GM12864 (cell line): ENCODE data around the gene EIF2D.

Experiments
- DNase-seq: peaks from one replicate; pipeline ENCODE4 v3.0.0-alpha.2; 2011; ENCODE audit warnings: low read depth
- H3K4me3 ChIP-seq: 2 replicates; pipeline ENCODE4 v1.5.1; 2011; ENCODE audit warnings: mild to moderate bottlenecking, low read depth, low read length, control low read depth
- TF ChIP-seq, protein P1 (sequence below): IDR thresholded peaks from 2 replicates; pipeline ENCODE4 v1.5.1; 2011; ENCODE audit warnings: low read depth, mild to moderate bottlenecking, moderate library complexity, low read length, control low read depth, inconsistent platforms; ENCODE audit errors: missing control alignments

EIF2D gene

DNA sequence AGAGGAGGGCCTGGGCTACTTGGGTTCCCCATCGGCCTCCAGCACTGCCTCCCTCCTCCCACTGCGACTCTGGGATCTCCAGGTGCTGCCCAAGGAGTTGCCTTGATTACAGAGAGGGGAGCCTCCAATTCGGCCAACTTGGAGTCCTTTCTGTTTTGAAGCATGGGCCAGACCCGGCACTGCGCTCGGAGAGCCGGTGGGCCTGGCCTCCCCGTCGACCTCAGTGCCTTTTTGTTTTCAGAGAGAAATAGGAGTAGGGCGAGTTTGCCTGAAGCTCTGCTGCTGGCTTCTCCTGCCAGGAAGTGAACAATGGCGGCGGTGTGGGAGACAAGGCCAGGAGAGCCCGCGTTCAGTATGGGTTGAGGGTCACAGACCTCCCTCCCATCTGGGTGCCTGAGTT, 24.4 kb downstream of the EIF2D start:
- DNase-seq = no peak
- H3K4me3 ChIP-seq = no peak overlapping the region
- TF ChIP-seq, protein P1, sequence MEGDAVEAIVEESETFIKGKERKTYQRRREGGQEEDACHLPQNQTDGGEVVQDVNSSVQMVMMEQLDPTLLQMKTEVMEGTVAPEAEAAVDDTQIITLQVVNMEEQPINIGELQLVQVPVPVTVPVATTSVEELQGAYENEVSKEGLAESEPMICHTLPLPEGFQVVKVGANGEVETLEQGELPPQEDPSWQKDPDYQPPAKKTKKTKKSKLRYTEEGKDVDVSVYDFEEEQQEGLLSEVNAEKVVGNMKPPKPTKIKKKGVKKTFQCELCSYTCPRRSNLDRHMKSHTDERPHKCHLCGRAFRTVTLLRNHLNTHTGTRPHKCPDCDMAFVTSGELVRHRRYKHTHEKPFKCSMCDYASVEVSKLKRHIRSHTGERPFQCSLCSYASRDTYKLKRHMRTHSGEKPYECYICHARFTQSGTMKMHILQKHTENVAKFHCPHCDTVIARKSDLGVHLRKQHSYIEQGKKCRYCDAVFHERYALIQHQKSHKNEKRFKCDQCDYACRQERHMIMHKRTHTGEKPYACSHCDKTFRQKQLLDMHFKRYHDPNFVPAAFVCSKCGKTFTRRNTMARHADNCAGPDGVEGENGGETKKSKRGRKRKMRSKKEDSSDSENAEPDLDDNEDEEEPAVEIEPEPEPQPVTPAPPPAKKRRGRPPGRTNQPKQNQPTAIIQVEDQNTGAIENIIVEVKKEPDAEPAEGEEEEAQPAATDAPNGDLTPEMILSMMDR = no peak

DNA sequence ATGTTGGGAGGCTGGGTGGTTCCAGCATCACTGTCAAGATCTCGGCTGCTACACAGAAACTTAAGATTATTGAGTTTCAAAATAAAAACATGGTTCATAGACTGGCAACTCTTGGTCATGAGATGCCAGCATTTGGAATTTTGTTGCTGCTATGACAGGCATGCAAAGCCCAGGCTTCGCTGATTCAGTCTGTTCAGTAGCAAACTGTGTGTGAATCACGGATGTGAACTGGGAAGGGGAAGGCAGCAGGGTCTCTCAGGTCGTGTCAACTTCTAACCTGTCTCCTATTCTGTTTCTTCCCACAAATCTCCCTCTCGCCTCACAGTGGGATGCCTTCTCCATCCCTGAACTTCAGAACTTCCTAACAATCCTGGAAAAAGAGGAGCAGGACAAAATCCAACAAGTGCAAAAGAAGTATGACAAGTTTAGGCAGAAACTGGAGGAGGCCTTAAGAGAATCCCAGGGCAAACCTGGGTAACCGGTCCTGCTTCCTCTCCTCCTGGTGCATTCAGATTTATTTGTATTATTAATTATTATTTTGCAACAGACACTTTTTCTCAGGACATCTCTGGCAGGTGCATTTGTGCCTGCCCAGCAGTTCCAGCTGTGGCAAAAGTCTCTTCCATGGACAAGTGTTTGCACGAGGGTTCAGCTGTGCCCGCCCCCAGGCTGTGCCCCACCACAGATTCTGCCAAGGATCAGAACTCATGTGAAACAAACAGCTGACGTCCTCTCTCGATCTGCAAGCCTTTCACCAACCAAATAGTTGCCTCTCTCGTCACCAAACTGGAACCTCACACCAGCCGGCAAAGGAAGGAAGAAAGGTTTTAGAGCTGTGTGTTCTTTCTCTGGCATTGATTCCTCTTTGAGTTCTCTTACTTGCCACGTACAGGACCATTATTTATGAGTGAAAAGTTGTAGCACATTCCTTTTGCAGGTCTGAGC, 25.5 kb downstream of the EIF2D start:
- H3K4me3 ChIP-seq = no peak overlapping the region
- DNase-seq = no peak
- TF ChIP-seq, protein P1 = no peak

DNA sequence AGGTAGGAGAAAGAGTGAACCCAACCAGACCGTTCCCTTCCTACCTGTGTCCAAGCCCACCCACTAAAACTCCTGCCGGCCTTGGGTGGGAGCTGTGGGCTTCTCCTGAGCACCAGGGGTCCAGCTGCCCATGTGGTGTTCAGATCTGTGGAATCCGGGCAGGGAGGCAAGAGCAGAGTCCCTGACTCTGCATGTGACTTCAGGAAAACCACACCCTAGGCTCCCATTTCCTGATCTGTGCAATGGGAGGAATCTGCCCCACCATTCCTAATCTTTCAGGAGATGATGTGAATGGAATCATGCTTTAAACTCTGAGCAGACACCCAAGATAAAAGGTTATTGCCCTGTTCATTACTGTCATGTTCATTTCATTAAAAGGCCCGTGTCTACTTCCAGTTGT, 27.6 kb downstream of the EIF2D start:
- no peak for DNase-seq
- H3K4me3 ChIP-seq = no peak overlapping the region
- TF ChIP-seq, protein P1 = no peak

DNA sequence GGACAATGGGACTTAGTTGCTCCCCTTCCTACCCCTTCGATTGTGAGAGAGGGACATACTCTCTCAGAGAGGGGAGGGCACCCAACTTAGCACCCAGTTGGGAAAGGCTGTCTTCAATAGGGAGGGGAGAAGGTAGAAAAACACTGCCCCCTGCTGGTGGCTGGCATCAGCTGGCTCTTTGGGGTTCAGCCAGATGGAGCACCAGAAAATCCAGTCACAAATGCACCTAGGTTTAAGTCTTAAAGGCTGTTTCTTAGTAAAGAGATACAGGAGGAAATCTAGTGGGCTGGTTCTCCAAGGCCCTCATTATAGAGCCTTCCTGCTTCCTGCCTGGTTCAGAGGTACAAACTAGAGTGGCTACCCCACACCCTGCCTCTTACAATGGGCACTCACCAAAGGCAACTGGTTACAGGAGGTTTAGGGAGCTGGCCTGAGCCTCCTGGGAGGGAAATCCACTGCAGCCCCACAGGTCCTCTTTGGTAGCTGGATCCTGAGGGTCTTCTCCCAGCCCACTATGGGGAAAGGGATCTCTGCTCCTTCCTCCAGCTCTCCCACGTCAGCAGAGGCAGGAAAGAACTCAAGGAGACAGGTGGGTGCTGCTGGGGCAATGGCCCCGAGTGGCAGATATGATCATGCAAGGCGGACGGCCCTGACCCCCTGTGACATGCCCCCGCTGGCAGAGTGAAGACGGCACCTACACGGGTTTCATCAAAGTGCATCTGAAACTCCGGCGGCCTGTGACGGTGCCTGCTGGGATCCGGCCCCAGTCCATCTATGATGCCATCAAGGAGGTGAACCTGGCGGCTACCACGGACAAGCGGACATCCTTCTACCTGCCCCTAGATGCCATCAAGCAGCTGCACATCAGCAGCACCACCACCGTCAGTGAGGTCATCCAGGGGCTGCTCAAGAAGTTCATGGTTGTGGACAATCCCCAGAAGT, 28.3 kb downstream of the EIF2D start:
- no peak for DNase-seq

DNA sequence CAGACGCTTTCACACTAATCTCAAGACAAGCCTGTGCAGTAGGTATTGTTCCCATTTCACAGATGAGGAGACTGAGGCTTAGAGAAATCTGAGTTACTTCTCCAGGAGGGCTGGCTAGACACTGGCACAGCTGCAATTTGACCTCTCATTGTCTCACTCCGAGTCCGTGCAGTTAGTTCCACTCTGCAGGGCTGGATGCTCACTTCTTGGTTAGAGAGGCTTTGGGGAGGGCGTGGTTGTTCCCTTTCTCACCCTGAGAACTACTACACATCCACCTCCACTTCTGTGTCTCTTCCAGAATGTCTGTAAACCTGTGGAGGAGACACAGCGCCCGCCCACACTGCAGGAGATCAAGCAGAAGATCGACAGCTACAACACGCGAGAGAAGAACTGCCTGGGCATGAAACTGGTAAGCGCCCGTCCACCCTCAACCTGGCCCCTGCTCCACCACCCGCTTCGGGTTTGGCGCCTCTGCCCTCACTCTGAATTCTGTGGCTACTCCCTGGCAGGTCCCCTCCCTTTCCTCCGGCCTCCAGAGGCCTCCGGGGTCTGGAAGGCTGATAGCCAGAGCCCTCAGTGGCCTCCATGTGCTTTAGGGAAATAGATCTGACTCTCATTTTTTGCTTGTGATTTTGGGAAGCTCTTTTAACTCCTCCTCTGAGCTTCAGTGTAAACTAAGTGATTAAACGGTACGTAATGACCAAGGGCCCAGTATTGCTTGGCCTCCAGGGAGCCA, 29.1 kb downstream of the EIF2D start:
- TF ChIP-seq, protein P1 = no peak
- H3K4me3 ChIP-seq = no peak overlapping the region
- DNase-seq = no peak

More for the DNA sequence above, 28.3 kb downstream of the EIF2D start:
- TF ChIP-seq, protein P1 = peak; percentile 90
- H3K4me3 ChIP-seq = no peak overlapping the region

DNA sequence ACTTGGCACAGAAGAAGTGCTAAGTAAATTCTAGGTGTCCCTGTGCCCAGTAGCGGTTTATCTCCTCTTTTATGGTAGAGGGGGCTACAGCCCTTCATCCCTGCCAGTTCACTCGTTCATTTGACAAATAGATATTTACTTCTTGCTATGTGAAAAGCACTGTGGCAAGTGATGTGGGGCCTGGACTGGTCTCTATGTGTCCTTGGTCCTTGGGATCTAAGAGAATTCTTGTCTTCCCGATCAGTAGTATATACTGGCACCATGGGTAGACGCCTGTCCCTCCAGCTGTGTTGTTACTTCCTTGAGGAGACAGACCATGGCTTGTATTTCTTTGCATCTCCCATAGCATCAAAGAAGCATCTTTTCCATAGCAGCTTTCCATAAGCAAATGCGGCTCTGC, 29.7 kb downstream of the EIF2D start:
- TF ChIP-seq, protein P1 = no peak
- no peak for DNase-seq
- H3K4me3 ChIP-seq = no peak overlapping the region
